BLaER1 (cell line): ENCODE measurements around the gene HMOX1.
"Not testable (repeated sequence)": the region's sequence is repeated elsewhere in the genome, so short reads cannot be mapped to it uniquely, and the experiment has no call there.

Experiments used
- H3K27ac ChIP-seq: shearing (Covaris generic); formaldehyde crosslinking; 2 replicates; pipeline ENCODE4 v1.8.1; 2022
- H3K27me3 ChIP-seq: shearing (Covaris generic); formaldehyde crosslinking; 2 replicates; pipeline ENCODE4 v1.8.1; 2022
- H3K36me3 ChIP-seq: shearing (Covaris generic); formaldehyde crosslinking; 2 replicates; pipeline ENCODE4 v1.8.1; 2022
- H3K4me1 ChIP-seq: shearing (Covaris generic); formaldehyde crosslinking; 2 replicates; pipeline ENCODE4 v1.8.1; 2022
- H3K4me2 ChIP-seq: shearing (Covaris generic); formaldehyde crosslinking; 2 replicates; pipeline ENCODE4 v1.8.1; 2022
- H3K4me3 ChIP-seq: shearing (Covaris generic); formaldehyde crosslinking; 2 replicates; pipeline ENCODE4 v1.8.1; 2022
- H3K9ac ChIP-seq: shearing (Covaris generic); formaldehyde crosslinking; 2 replicates; pipeline ENCODE4 v1.8.1; 2022
- H3K9me3 ChIP-seq: shearing (Covaris generic); formaldehyde crosslinking; 2 replicates; pipeline ENCODE4 v1.8.1; 2022
- H4K20me1 ChIP-seq: shearing (Covaris generic); formaldehyde crosslinking; 2 replicates; pipeline ENCODE4 v1.8.1; 2022
- Cebpa-rat ChIP-seq: shearing (Covaris generic); IDR thresholded peaks from 2 replicates; pipeline ENCODE4 v1.8.1; 2022

HMOX1 gene

DNA sequence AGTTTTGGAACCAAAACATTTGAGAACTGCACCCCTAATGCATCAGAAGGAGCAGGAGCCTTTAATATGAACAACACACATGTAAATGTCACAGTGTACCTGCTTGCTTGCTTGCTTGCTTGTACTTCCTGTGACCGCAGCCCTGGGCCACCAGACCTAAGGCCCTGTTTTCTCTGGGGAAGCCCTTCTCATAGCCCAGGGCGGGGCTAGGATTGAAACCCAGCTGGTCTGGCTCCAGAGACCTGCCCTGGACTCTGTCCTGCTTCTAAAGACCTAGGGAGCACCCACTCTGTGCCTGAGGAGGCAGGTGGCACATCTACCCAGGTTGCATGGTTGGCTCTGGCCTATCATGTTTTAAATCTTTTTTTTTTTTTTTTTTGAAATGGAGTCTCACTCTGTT lies 11.5 kb downstream of the HMOX1 start:
- peak overlapping the region; percentile 39 for H3K4me2 ChIP-seq
- H3K27me3 ChIP-seq: no peaks in the 10 kb centered on the region
- no peak for TF ChIP-seq Cebpa-rat
- no peak overlapping the region for H3K9ac ChIP-seq
- H3K4me3 ChIP-seq: no peak overlapping the region
- H3K36me3 ChIP-seq: no peaks in the 10 kb centered on the region
- peaks cover 22% of the 10 kb centered on the region for H3K4me1 ChIP-seq
- H4K20me1 ChIP-seq: no peaks in the 10 kb centered on the region
- H3K27ac ChIP-seq: no peak overlapping the region
- H3K9me3 ChIP-seq: no peaks in the 10 kb centered on the region

DNA sequence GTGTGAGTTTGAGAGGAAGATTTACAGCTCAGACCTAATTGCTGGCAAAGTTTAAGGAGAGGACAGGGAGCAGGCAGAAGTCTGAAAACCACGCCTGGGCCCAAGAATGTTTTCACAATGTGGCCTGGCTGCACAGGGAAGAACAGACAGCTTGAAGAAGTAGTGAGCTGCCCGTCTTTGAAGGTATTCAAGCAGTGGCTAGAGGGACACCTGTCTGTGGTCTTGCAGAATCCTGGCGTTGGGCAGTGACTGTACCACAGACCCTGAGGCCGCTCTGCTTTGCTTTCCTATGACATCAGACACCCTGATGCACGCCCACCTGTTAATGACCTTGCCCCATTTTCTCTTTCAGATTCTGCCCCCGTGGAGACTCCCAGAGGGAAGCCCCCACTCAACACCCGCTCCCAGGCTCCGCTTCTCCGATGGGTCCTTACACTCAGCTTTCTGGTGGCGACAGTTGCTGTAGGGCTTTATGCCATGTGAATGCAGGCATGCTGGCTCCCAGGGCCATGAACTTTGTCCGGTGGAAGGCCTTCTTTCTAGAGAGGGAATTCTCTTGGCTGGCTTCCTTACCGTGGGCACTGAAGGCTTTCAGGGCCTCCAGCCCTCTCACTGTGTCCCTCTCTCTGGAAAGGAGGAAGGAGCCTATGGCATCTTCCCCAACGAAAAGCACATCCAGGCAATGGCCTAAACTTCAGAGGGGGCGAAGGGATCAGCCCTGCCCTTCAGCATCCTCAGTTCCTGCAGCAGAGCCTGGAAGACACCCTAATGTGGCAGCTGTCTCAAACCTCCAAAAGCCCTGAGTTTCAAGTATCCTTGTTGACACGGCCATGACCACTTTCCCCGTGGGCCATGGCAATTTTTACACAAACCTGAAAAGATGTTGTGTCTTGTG lies 12.5 kb downstream of the HMOX1 start:
- no peaks in the 10 kb centered on the region for H3K36me3 ChIP-seq
- H3K27ac ChIP-seq: no peak overlapping the region
- no peaks in the 10 kb centered on the region for H3K9me3 ChIP-seq
- no peak overlapping the region for H3K4me3 ChIP-seq
- peaks cover 32% of the 10 kb centered on the region for H3K4me1 ChIP-seq
- no peak for TF ChIP-seq Cebpa-rat
- H3K27me3 ChIP-seq: no peaks in the 10 kb centered on the region
- no peaks in the 10 kb centered on the region for H4K20me1 ChIP-seq
- H3K4me2 ChIP-seq: no peak overlapping the region
- no peak overlapping the region for H3K9ac ChIP-seq

DNA sequence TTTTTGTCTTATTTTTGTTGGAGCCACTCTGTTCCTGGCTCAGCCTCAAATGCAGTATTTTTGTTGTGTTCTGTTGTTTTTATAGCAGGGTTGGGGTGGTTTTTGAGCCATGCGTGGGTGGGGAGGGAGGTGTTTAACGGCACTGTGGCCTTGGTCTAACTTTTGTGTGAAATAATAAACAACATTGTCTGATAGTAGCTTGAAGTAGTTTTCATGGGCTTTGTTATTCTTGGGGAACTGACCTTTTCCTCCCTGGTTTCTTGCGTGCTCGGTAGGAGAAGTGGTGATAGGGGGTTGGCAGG lies 13.1 kb downstream of the HMOX1 start:
- no peak overlapping the region for H3K4me2 ChIP-seq
- H3K9me3 ChIP-seq: no peaks in the 10 kb centered on the region
- H3K27me3 ChIP-seq: no peaks in the 10 kb centered on the region
- H3K27ac ChIP-seq: no peak overlapping the region
- no peaks in the 10 kb centered on the region for H4K20me1 ChIP-seq
- no peak overlapping the region for H3K9ac ChIP-seq
- H3K36me3 ChIP-seq: no peaks in the 10 kb centered on the region
- TF ChIP-seq Cebpa-rat: no peak
- H3K4me1 ChIP-seq: peaks cover 36% of the 10 kb centered on the region
- no peak overlapping the region for H3K4me3 ChIP-seq

DNA sequence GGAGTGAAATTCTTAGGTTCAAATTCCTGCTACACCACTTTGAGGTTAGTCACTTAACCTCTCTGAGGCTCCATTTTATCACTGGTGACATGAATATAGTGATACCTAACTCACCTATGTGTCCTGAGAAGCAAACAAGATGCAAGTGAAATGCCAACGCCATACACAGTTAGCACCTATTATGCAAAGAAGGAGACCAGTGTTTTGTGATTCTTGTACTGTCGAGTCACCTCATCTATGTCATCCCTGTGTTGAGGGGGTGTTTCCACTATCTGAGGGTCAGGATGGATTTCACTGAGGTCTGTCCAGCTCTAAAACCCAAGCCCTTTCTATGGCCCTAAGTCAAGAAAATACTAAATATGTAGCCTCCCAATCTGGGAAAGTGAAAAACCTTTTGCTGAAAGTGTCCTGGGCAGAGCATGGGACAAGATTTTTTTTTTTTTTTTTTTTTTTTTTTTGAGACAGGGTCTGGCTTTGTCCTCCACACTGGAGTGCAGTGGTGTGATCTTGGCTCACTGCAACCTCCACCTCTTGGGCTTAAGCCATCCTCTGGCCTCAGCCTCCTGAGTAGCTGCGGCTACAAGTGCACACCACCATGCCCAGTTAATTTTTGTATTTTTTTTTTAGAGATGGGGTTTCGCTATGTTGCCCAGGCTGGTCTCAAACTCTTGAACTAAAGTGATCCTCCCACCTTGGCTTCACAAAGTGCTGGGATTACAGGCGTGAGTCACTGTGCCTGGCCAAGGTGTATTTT lies 14.1 kb downstream of the HMOX1 start:
- H3K9me3 ChIP-seq: no peaks in the 10 kb centered on the region
- no peak overlapping the region for H3K9ac ChIP-seq
- H3K27me3 ChIP-seq: no peaks in the 10 kb centered on the region
- H3K4me3 ChIP-seq: no peak overlapping the region
- no peaks in the 10 kb centered on the region for H4K20me1 ChIP-seq
- H3K36me3 ChIP-seq: no peaks in the 10 kb centered on the region
- H3K4me2 ChIP-seq: no peak overlapping the region
- TF ChIP-seq Cebpa-rat: no peak
- peaks cover 42% of the 10 kb centered on the region for H3K4me1 ChIP-seq
- no peak overlapping the region for H3K27ac ChIP-seq

DNA sequence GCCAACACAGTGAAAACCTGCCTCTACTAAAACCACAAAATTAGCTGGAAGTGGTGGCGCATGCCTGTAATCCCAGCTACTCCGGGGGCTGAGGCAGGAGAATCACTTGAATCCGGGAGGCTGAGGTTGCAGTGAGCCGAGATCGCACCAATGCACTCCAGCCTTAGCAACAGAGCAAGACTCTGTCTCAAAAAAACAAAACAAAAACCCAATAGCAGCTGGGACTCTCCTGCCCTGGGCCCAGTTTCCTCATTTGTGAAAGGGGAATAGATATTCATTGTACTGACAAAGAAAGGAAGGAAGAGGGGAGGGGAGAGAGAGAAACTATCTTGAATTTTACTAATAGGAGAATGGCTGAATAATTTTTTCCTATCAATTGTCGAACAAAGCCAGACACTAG lies 15.7 kb downstream of the HMOX1 start:
- H3K36me3 ChIP-seq, H3K27me3 ChIP-seq, H3K4me3 ChIP-seq, H3K9me3 ChIP-seq, H3K9ac ChIP-seq, H4K20me1 ChIP-seq: not testable (repeated sequence)
- H3K4me2 ChIP-seq: peak overlapping the region; percentile 37
- H3K27ac ChIP-seq: peak overlapping the region; percentile 22; the same call in 1 of the 2 replicates
- H3K4me1 ChIP-seq: peaks cover 55% of the 10 kb centered on the region

DNA sequence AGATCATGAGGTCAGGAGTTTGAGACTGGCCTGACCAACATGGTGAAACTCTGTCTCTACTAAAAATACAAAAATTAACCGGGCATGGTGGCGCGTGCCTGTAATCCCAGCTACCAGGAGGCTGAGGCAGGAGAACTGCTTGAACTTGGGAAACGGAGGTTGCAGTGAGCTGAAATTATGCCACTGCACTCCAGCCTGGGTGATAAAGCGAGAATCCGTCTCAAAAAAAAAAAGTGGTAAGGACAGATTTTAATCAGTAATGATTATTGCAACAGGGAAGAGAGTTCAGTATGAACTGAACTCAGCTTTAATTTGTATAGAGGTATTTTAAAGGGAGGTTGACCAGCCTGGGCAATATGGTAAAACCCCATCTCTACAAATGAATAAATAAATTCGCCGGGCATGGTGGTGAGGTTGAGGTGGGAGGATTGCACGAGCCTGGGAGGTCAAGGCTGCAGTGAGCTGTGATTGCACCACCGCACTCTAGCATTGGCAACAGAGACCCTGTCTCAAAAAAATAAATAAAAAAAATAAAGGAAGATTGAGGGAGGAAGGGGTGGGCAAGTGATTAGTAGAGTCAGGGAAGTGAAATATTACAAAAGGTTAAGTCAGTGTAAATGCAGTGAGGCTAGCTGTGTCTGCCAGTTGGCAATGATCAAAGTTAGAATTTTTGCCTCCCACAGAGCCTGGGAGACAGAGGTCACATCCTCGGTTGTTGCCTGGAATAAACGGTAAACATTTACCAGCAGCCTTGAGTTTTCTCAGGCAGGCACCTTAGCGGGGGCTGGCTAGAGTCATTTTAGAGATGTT lies 16.4 kb downstream of the HMOX1 start:
- Histone ChIP-seq H3K36me3 (peaks cover 11% of the 10 kb centered on the region), H3K9ac (no peak overlapping the region), H3K4me3 (no peak overlapping the region), H4K20me1 (no peaks in the 10 kb centered on the region), H3K9me3 (no peaks in the 10 kb centered on the region), H3K27me3 (no peaks in the 10 kb centered on the region), H3K4me1 (peaks cover 55% of the 10 kb centered on the region), H3K4me2 (peak overlapping the region; percentile 37), H3K27ac (0 out of 2 replicates have a peak overlapping the region, but pooled peaks have one; percentile 22)
- TF ChIP-seq Cebpa-rat: no peak

DNA sequence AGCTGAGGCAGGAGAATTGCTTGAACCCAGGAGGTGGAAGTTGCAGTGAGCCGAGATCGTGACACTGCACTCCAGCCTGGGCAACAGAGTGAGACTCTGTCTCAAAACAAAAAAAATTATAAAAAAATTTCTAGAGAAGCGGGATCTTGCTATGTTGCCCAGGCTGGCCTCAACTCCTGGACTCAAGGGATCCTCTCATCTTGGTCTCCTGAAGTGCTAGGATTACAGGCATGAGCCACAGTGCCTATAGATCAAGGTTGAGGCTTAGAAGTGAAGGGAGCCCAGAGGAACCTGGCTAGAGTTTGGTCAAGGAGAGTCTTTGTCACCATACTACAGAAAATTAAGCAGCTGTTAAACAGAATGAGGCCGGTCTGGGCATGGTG lies 17.7 kb downstream of the HMOX1 start:
- Histone ChIP-seq H3K27ac (peak overlapping the region; percentile 96; the same call in 1 of the 2 replicates), H3K9ac (no peak overlapping the region), H3K4me2 (no peak overlapping the region), H3K27me3 (no peaks in the 10 kb centered on the region), H4K20me1 (no peaks in the 10 kb centered on the region), H3K36me3 (peaks cover 24% of the 10 kb centered on the region), H3K4me3 (no peak overlapping the region), H3K9me3 (no peaks in the 10 kb centered on the region), H3K4me1 (peaks cover 64% of the 10 kb centered on the region)
- no peak for TF ChIP-seq Cebpa-rat

DNA sequence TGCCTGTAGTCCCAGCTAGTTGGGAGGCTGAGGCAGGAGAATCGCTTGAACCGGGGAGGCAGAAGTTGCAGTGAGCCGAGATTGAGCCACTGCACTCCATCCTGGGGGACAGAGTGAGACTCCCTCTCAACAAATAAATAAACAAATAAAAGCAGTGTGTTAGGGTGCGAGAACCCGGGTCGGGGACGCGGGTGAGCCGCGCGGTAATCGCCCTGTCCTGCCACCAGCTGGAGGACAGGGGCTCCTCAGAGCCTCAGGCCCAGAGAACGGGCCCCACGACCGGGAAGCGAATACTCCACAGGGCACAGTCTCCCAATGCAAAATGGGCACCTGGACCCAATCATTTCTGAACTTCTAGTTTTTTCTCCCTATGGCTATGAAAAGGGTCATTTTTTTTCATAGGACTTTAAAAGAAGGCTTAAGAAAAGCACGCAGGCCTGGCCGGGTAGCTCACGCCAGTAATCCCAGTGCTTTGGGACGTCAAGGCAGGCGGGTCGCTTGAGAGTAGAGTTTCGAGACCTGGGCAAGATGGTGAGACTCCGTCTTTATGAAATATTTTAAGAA lies 18.3 kb downstream of the HMOX1 start:
- H3K36me3 ChIP-seq: peaks cover 30% of the 10 kb centered on the region
- H3K4me2 ChIP-seq: peak overlapping the region; percentile 76
- no peak for TF ChIP-seq Cebpa-rat
- peaks cover 68% of the 10 kb centered on the region for H3K4me1 ChIP-seq
- H3K27ac ChIP-seq: peak overlapping the region; percentile 96
- H3K27me3 ChIP-seq: no peaks in the 10 kb centered on the region
- H3K4me3 ChIP-seq: peak overlapping the region; percentile 95
- H3K9me3 ChIP-seq: no peaks in the 10 kb centered on the region
- H3K9ac ChIP-seq: peak overlapping the region; percentile 98
- H4K20me1 ChIP-seq: no peaks in the 10 kb centered on the region

DNA sequence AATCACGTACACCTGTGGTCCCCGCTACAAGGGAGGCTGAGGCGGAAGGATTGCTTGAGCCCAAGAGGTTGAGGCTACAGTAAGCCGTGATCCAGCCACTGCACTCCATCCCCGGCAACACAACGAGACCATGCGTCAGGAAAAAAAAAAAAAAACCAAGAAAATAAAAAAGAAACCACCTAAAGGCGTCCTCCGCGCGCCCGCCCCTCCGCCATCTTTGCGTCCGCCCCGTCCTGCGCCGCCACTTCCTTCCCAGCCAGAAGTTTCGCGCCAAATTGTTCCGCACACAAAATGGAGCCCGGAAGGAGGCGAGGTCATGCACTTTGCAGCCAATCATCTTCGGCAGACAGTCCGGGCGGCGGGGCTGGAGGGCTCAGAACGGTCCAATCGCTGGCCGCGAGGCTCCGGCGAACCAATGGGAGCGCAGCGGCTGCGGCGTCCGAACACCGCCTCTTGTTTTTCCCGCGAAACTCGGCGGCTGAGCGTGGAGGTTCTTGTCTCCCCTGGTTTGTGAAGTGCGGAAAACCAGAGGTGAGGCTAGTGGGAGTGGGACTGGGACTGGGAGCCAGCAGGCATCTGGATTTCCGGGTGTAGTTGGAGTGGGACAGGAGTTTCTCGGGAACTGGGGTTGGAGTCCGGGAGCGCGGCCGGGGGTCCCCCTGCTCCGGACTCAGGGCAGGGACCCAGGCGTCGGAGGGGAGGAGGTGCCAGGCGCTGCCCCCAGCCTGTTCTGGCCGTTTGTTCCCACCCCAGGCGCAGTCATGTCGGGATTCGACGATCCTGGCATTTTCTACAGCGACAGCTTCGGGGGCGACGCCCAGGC lies 19.0 kb downstream of the HMOX1 start, which contains the start of gene MCM5:
MCM5 (plus strand) TSS at position 463 of the 823 bp plus-strand sequence; CDS start at position 762, 299 bp downstream.
- H3K27ac ChIP-seq: peak within 1 kb of the TSS; percentile 96
- peak within 1 kb of the TSS; percentile 95 for H3K4me3 ChIP-seq
- H4K20me1 ChIP-seq: no peaks in the 10 kb centered on the region
- peak within 1 kb of the TSS; percentile 98 for H3K9ac ChIP-seq
- H3K27me3 ChIP-seq: no peaks in the 10 kb centered on the region
- peak within 1 kb of the TSS; percentile 89 for H3K4me2 ChIP-seq
- H3K36me3 ChIP-seq: peaks cover 37% of the 10 kb centered on the region
- no peak for TF ChIP-seq Cebpa-rat
- peaks cover 68% of the 10 kb centered on the region for H3K4me1 ChIP-seq
- H3K9me3 ChIP-seq: no peaks in the 10 kb centered on the region
